Limb (tissue), 2 donors: ENCODE results near the gene NTRK1.
A peak's percentile ranks its signal among the peaks of the same experiment; 100 is the strongest.

Source experiments
- DNase-seq, 2 donors: peaks; one replicate each; pipeline ENCODE4 v3.0.0-alpha.2; 2016; ENCODE audit errors: extremely low spot score in 2 of 2

Gene NTRK1

DNA sequence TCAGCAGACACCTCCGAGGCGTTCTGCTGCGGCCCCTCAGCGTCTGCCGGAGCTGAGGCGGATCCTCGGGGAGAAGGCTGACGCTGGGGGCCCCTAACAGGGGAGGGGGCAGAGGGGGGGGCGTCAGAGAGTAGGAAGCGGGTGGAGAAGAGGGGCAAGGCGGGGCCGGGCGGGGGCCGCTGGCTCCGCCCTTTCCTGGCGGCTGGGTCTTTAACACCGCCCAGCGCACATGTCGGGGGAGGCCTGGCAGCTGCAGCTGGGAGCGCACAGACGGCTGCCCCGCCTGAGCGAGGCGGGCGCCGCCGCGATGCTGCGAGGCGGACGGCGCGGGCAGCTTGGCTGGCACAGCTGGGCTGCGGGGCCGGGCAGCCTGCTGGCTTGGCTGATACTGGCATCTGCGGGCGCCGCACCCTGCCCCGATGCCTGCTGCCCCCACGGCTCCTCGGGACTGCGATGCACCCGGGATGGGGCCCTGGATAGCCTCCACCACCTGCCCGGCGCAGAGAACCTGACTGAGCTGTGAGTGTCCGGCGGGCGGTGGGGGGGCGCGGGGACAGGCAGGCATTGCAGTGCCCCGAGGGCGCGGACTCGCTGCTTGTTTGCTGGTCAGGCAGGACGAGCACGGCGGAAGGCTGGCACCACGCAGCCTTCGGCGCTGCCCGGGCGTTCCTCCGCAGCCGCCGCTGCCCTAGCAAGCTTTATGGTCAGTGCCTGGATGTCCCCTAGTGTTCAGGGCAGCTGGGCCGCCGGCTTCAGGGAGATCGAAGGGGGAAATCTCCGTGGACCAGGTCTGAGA is at the start of gene NTRK1:
Gene NTRK1, plus strand, starts transcription at position 238 of the 796 bp plus-strand sequence. Its CDS starts 70 bp downstream, at position 308.
- peak; percentile 65 to 79 for DNase-seq

DNA sequence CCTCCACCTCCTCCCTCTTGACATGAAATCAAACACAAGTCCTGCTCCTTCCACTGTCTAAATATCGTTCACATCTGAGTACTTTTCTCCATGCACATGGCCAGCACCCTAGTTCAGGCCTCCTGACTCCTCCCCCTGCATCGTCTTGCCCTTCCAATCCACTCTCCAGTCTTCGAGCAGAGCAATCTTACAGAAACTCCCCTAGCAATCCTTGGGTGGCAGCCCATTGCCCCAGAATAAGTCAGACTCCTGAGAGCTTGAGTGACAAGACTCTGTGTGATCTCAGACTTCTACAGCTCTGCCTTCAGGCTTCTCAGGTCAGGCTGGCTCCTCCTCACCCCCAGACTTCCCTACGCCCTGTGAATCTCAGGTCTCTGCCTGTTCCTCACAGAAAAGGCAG is 49.5 kb upstream of the NTRK1 start:
- no peak for DNase-seq

GRCh38 chr1:156812293-156812990 is 48.2 kb upstream of the NTRK1 start:
- DNase-seq: no peak

DNA sequence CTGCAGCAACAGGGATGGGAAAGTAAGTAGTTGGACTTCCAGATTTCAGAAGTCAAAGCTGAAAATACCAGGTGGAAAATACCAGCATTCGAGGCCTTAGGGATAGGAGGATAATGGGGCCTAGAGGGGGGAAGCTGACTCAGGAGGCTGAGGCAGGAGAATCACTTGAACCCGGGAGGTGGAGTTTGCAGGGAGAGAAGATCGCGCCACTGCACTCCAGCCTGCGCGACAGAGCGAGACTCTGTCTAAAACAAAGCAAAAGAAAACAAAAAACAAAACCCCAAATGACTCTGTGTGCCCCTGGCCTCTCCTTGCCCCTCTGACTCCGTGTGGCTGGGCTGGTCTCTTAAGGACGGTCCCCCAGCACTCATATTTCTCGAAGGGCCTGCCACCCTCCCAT is 47.4 kb upstream of the NTRK1 start:
- DNase-seq: no peak

DNA sequence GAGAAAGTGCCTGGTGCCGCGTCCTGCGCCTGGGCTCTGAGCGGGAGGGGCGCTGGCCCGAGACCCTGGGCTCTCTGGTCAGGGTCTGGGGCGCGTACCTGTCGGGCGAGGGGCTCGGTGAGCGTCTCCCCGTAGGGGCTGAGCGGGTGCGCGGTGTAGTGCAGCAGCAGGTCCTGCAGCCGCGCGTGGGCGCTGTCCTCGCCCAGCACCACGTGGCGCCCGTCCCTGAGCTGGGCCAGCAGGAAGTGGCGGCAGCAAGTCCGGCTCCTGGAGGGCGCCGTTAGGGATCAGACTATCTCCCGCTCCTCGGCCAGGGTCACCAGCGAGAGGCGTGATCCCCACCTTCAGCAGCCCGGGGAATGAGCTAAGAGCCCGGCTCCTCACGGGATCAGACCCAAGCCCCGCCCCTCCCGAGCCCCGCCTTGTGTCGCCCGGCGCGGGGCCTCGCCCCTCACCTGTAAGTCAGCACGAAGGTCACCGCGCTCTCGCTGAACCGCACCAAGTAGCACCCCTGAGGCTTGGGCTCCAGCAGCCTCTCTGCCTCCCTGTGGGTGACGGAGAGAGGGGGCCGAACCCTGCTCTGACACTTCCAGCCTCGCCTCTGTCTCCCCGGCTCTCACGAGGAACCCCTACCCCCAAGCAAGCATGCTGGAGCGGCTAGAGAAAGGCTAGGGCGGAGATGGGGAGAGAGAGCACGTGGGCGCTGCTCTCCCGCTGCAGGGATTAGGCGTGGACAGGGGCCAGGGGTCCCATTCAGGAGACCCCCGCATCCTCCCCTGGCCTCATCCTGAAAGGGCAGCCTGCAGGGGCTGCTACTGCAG is 46.7 kb upstream of the NTRK1 start:
- DNase-seq: peak in 1 of 2 donors; percentile 71

GRCh38 chr1:156814571-156815260 is 45.9 kb upstream of the NTRK1 start:
- DNase-seq: no peak

- no peak for DNase-seq
These were observed 45.3 kb upstream of the NTRK1 start for GRCh38 chr1:156815307-156815826.

DNA sequence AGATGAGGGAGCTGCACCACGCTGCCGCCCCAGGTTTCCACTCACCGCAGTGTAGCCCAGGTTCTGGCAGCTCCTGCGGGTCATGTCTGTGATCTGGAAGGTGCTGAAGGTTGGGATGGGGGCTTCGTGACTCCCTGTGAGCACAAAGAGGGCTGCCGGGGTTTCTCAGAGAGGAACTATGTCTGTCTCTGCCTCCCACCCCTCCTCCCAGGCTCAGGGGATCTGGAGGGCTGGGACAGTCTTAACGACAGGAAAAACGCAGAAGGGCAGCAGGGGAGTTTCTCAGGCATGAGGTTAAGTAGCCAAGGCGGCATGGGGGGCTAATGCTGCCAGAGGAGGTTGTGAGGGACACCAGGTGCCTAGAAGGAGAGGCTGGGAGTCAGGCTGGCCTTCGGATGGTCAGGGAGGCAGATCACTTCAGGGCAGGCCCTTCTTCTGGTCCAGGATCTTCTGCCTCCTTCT is 44.7 kb upstream of the NTRK1 start:
- DNase-seq: no peak

DNA sequence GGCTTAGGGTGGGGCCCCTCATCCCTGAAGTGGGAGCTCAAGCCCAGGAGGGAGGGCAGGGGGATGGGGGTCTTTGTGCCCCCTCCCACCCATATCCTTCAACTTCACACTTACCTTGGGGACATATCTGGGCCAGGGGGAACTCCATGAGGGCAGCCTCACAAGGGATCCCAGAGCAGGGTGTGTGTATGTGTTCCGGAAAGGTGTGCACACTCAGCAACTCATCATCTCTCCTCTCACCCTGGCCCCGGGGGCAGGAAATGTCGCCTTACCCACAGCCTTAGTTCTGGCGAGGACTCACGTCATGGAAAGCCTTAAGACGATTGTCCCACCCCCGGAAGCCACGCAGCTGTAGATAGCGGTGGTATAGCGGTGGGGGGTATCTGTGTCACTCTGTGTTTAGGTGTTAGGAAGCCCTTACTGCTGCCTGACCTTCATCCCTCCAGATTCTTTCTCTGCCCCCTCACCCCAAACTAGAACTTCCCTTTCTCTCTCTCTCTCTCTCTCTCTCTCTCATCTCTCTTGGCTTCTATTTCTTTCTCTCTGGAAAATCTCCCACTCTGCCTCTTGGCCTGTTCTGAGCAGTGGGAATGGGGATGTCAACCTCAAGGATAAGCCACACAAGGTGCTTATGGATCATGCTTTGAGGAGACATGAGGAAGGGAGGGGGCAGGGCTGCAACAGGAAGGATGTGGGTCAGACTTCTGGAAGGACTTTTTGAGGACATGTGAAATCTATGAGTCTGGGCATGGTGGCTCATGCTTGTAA is 43.9 kb upstream of the NTRK1 start, which contains the start of gene SH2D2A:
Gene SH2D2A, minus strand, starts transcription at position 288 of the 768 bp plus-strand sequence. Its CDS starts 140 bp downstream, at position 148.
- no peak for DNase-seq

GRCh38 chr1:156821801-156822200 is 38.9 kb upstream of the NTRK1 start:
- DNase-seq: no peak

DNA sequence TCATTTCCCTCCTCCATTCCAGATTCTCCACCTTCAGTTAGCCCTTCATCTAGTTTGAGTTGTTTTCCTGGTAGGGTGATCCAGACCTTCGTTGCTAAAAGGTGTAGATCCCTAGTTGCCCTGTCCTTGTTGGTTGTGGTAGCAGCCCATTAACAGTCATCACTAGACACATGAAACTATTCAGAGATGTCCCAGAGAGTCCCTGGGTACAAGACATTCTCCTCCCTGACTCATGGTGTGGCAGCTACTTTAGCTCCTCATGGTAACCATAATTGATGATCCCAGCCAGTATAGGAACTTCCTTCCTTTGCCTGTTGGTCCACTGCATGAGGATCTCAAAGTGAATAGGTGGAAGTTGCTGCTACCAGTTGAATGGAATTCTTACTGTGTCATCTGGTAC is 38.0 kb upstream of the NTRK1 start:
- DNase-seq: no peak

GRCh38 chr1:156823210-156823790 is 37.4 kb upstream of the NTRK1 start:
- DNase-seq: no peak

DNA sequence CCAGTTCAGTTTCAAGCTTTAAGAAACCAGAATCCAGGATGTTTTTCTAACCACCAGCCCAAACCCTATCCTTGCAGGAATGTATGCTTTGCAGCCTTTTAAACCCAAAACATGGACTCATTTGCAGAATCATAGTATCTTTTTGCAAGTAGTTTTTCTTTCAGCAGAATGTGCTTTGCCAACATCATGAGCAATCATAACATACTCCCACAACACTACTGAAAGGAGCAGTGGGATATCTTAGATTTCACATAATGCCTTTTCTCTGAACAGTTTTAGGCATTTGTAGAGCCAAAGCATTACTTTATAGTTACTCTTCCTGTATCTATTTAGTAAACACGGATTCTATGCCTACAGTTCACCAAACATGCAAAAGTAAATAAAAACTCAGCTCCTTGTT is 34.0 kb upstream of the NTRK1 start:
- DNase-seq: no peak

DNA sequence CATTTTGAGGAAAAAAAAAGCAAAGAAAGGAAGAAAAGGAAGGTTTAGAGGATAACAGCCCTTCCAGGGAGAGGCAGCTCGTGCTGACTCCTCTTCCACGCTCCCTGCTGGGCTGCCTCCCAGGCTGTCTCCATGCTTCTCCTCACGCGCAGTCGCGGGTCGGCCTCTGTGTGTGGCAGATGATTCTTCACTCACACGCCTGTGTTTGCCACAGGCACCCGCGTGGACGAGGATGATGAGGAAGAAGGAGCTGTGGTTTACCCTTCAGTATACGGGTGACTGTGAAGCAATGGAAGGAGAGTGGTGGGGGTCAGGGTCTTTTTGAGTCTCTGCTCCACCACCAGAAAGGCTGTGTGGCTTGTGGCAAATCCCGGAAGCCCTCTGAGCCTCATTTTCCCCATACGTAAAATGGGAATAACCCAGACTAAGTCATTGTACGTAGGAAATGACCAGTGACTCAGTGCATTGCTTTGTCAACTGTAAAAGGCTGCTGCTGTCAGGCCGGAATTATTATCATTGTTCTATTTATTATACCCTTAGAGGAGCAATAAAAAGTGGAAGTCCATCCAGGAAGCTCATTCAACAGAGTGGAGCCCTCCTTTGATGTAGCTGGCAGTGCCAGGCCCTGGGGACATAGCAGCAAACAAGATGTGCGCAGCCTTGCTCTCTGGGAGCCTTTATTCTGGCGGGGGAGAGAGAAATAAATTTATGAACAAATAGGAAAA is 32.1 kb upstream of the NTRK1 start:
- DNase-seq: no peak

DNA sequence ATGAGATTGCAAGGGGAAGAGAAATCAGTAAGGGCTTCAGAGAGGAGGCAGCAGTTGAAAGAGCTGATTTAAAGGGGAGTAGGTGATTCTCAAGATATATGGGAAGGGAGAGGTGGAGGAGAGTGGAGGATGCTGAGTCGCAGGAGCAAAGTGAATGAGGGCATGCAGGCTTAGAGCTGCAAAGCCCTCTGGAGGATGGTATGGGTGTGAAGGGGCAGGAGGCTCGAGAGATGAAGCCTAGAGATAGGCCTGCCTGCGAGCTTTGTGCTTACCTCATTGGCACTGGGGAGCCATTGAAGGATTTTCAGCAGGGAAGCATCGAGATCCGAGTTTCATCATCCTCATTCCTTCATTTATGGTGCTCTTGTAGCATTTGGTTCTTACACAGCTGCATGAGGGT is 28.2 kb upstream of the NTRK1 start:
- DNase-seq: no peak

GRCh38 chr1:156833603-156834002 is 27.1 kb upstream of the NTRK1 start:
- no peak for DNase-seq

GRCh38 chr1:156834322-156834721 is 26.3 kb upstream of the NTRK1 start:
- no peak for DNase-seq

GRCh38 chr1:156836041-156836654 is 24.5 kb upstream of the NTRK1 start:
- no peak for DNase-seq

- no peak for DNase-seq
These were observed 23.8 kb upstream of the NTRK1 start for GRCh38 chr1:156836892-156837291.
